ENCODE measurements around the gene CKAP5. TPM values are rescaled to one million over a fixed set of nuclear protein-coding genes. Genes with fewer than 3 reads are reported as not detected.
A peak's percentile ranks its signal among the peaks of the same experiment; 100 is the strongest.

The CKAP5 gene
- total RNA-seq, 1 donor from 2014 or later: 84.2 TPM

GRCh38 chr11:46856605-46857343, 10.7 kb upstream of the CKAP5 start:
- DNase-seq (ENCODE audit: low spot score): no peak
- intact Hi-C loops (cut with DNase I): no loop called here

GRCh38 chr11:46855863-46856262, 9.8 kb upstream of the CKAP5 start:
- intact Hi-C loops (cut with DNase I): no loop called here
- DNase-seq (ENCODE audit: low spot score): no peak

GRCh38 chr11:46855167-46855566, 9.1 kb upstream of the CKAP5 start:
- intact Hi-C loops (cut with DNase I): no loop called here
- DNase-seq (ENCODE audit: low spot score): no peak

GRCh38 chr11:46850829-46851380, 4.8 kb upstream of the CKAP5 start:
- intact Hi-C loops (cut with DNase I): no loop called here

GRCh38 chr11:46849631-46850030, 3.6 kb upstream of the CKAP5 start:
- DNase-seq (ENCODE audit: low spot score): no peak
- intact Hi-C loops (cut with DNase I): no loop called here

More at GRCh38 chr11:46850829-46851380, 4.8 kb upstream of the CKAP5 start:
- no peak for DNase-seq (ENCODE audit: low spot score)

- DNase-seq (ENCODE audit: low spot score): no peak
- intact Hi-C loops (cut with DNase I): loop anchor here (2.0 kb wide), 1 partner anchor 20 kb away; no protein-coding TSS in a partner anchor
These were observed 390 bp upstream of the CKAP5 start for GRCh38 chr11:46846510-46846830.

- intact Hi-C loops (cut with DNase I): no loop called here
- no peak for DNase-seq (ENCODE audit: low spot score)
These were observed 690 bp downstream of the CKAP5 start for GRCh38 chr11:46845440-46845739.

GRCh38 chr11:46840116-46840515, 6.0 kb downstream of the CKAP5 start:
- intact Hi-C loops (cut with DNase I): no loop called here
- no peak for DNase-seq (ENCODE audit: low spot score)

GRCh38 chr11:46838501-46838900, 7.6 kb downstream of the CKAP5 start:
- intact Hi-C loops (cut with DNase I): no loop called here
- DNase-seq (ENCODE audit: low spot score): no peak

- no peak for DNase-seq (ENCODE audit: low spot score)
- intact Hi-C loops (cut with DNase I): no loop called here
These were observed 8.2 kb downstream of the CKAP5 start for GRCh38 chr11:46837860-46838259.

GRCh38 chr11:46836870-46837269, 9.2 kb downstream of the CKAP5 start:
- DNase-seq (ENCODE audit: low spot score): no peak
- intact Hi-C loops (cut with DNase I): no loop called here

GRCh38 chr11:46836431-46836830, 9.6 kb downstream of the CKAP5 start:
- DNase-seq (ENCODE audit: low spot score): no peak
- intact Hi-C loops (cut with DNase I): no loop called here

GRCh38 chr11:46835897-46836296, 10.2 kb downstream of the CKAP5 start:
- DNase-seq (ENCODE audit: low spot score): no peak
- intact Hi-C loops (cut with DNase I): no loop called here

GRCh38 chr11:46834821-46835220, 11.3 kb downstream of the CKAP5 start:
- DNase-seq (ENCODE audit: low spot score): no peak
- intact Hi-C loops (cut with DNase I): no loop called here

- no peak for DNase-seq (ENCODE audit: low spot score)
- intact Hi-C loops (cut with DNase I): no loop called here
These were observed 13.4 kb downstream of the CKAP5 start for GRCh38 chr11:46832511-46833214.

GRCh38 chr11:46827995-46828394, 18.1 kb downstream of the CKAP5 start:
- no peak for DNase-seq (ENCODE audit: low spot score)
- intact Hi-C loops (cut with DNase I): loop anchor here (2.0 kb wide), 1 partner anchor 19 kb away; the partner anchor contains the start of gene CKAP5

- intact Hi-C loops (cut with DNase I): loop anchor here (2.0 kb wide), 1 partner anchor 20 kb away; the partner anchor contains the start of gene CKAP5
- peak; percentile 93 for DNase-seq (ENCODE audit: low spot score)
These were observed 19.6 kb downstream of the CKAP5 start for GRCh38 chr11:46826310-46827044.

GRCh38 chr11:46808799-46809431, 37.2 kb downstream of the CKAP5 start:
- intact Hi-C loops (cut with DNase I): no loop called here
- DNase-seq (ENCODE audit: low spot score): no peak

- intact Hi-C loops (cut with DNase I): no loop called here
- no peak for DNase-seq (ENCODE audit: low spot score)
These were observed 44.2 kb downstream of the CKAP5 start for GRCh38 chr11:46801694-46802470.
